GM12873 (cell line): ENCODE measurements around the gene CTSD.

Source experiments
- TF ChIP-seq, protein P1 (sequence below): IDR thresholded peaks from 2 replicates; pipeline ENCODE4 v1.5.1; 2012; ENCODE audit warnings: low read depth, mild to moderate bottlenecking, moderate library complexity, low read length, control low read depth; ENCODE audit not compliant: insufficient read depth; ENCODE audit errors: missing control alignments

Gene CTSD

DNA sequence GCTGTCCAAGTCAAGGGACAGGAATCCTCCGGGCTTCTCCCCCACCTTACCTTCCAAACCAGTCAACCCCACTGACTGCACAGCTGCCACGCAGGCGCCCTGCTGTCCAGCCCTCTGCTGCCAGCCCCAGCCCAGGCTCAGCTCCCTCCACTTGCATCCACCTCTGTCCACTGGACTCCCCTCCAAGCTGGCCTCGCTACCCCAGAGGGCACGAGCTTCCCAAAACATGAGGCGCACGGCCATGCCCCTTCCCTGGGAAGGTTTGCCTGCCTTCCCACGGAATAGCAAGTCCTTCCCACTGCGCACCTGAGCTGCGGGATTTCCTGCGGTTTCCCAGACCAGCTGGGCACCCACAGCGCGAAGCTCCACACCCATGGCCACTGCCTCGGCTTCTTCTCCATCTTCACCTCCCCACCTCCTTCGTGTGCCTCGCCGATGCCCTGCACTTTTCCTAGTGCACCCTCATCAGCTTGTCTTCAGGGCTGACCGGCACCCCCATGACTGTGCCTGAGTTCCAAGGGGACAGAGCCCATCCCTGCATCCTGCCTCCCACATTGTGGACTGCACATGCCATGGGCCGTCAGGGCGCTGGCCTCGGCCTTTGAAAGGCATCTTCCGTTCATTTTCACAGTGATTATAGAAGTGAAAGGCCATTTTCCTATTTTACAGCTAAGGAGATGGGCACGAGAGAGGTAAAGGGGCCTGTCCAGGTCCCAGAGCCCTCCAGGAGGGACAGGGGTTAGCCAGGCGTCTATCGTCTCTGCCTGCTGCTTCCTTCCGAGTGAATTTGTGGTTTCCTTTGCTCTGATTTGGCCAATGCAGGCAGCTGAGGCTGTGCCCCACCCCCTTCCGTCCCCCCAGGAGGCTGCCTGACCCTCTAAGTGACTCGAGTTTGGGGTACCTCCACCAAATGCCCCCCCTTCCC is 29.7 kb downstream of the CTSD start:
- TF ChIP-seq, protein P1, sequence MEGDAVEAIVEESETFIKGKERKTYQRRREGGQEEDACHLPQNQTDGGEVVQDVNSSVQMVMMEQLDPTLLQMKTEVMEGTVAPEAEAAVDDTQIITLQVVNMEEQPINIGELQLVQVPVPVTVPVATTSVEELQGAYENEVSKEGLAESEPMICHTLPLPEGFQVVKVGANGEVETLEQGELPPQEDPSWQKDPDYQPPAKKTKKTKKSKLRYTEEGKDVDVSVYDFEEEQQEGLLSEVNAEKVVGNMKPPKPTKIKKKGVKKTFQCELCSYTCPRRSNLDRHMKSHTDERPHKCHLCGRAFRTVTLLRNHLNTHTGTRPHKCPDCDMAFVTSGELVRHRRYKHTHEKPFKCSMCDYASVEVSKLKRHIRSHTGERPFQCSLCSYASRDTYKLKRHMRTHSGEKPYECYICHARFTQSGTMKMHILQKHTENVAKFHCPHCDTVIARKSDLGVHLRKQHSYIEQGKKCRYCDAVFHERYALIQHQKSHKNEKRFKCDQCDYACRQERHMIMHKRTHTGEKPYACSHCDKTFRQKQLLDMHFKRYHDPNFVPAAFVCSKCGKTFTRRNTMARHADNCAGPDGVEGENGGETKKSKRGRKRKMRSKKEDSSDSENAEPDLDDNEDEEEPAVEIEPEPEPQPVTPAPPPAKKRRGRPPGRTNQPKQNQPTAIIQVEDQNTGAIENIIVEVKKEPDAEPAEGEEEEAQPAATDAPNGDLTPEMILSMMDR, result no peak

DNA sequence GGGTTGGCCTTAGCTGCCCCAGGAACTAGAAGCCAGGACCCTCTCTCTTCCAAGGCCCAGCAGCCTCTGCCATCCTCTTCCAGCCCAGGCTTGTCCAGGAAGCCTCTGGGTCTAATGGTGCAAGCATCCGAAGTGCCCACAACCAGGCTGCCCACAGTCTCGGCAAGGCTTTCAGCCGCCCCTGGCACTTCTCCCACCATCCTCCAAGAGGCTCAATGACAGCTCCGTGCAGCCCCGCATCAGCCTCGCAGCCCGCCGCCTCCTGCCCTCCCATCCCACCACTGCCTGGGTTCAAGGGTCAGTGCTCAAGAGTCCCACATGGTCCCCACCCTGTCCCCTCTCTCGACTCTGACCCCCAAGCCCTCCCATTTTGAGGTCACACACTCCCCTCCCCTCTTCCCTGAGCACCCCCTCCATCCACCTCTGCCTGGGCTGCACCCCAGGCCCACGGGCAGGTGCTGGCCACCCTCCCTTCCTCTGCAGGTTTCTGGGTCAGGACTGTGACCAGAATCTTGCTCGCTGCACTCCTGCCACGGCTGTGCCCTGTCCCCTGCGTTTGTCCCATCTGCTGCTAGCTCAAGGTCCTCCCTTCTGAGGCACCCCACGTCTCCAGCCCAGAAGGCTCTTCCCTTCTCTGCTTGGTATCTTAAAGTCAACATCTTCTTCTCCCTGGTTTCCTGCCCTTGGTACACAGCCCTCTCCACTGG is 30.6 kb downstream of the CTSD start:
- TF ChIP-seq, protein P1, result no peak

DNA sequence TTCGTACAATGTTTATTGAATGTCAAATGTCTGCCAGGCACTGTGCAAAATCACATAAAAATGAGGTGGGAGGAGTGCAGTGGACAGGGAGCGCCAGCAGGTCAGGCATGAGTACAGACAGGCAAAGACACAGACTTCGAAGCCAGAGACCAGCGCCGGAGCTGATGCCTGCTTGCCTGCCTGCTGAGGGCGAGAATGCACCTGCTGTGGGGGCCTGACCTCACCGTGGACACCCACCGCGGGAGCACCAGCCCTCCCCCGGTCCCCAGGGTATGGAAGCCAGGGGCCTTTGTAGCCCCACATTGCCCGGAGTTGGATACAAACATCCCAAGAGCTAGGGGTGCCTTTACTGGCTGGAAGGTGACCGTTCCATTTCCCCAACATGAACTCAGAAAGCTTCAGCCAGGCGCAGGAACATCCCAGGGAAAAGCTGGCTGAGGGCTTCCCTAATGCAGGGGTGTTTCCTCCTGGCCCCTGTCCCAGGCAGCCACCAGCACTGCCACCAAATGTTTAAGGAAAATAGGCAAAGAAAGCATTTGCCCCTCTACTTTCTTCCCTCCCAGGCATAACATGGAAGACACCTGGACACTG is 31.2 kb downstream of the CTSD start:
- TF ChIP-seq, protein P1, result no peak

DNA sequence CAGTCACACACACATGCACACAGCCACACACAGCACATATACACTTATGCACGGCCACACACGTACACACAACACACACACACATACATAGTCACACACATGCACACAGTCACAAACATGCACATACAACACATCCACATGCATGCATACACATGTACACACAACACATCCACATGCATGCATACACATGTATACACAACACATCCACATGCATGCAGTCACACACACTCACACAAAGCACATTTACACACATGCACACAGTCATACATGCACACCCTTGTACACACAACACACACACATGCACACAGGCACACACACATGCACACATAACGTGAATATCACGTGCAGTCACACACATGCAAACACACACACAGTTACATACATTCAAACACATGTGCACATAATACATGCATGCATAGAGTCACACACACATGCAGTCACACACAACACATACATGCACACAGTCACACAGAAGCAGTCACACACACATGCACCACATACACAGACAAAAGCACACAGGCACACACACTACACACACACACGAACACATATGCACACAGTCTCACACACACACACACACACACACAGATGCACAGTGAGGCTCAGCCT is 32.2 kb downstream of the CTSD start:
- TF ChIP-seq, protein P1, result no peak

DNA sequence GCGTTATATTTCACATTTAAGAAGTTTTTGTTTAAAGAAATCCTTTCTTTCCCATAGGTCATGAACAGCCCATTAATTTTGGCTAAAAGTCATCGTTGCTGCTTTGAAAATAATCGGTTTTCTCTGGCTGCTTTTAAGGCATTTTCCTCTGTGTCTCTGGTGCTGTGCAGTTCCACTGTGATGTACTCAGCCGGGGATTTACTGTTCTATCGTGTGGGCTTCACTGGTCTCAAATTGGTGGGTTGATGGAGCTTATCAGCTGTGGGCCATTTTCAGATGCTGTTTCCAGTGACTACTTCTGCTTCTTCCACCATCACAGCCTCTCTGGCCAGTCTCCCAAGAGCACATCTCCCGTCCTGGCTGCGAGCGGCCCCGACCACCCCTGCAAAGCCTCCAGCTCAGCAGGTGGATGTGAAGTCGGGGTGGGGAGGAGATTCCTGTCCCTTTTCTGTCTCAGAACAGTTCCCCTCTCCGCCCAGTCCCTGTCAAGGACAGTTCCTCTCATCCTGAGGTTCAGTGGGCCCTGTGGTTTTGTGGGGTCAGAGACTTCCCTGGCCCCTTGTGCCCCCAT is 33.6 kb downstream of the CTSD start:
- TF ChIP-seq, protein P1, result no peak

DNA sequence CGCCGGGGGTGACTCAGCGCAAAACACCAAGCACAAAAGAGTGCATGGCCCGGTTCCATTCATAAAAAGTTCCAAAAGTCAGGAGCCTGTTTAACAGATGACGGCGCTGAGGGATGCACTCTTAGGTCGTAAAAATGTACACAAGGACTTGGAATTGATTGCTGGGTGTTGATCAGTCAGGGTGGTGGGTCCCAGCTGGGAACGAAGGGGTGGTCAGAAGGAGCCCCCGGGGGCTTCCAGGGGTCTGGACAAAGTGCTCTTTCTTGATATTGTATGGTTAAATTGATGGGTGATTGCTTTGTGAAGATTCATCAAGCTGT is 34.1 kb downstream of the CTSD start:
- TF ChIP-seq, protein P1, result no peak
